GM12878 (cell line): ENCODE results near the gene SSRP1. TPM values are rescaled to one million over a fixed set of nuclear protein-coding genes. Genes with fewer than 3 reads are reported as not detected.

ENCODE experiments used
- ATAC-seq: fragments of 200-7000 bp; cut with Tn5 transposase; 3 replicates; pipeline ENCODE4 v1.9.1; 2020; ENCODE audit warnings: mild to moderate bottlenecking, moderate library complexity
- BruUV-seq: library from RNA; stranded (reverse); fragments of 400-500 nt; replicated peaks from 2 replicates; lab custom pipeline; 2021; lab: Mats Ljungman, UMichigan
- CTCF ChIA-PET: fragments of 300-600 bp; sonication (Branson Sonifier 250); formaldehyde crosslinking; extraction: SDS; loops from one replicate; lab custom pipeline; 2021; ENCODE audit warnings: inconsistent platforms; lab: Yijun Ruan, JAX
- POLR2A ChIA-PET: fragments of 350-600 bp; formaldehyde crosslinking; extraction: SDS; loops from one replicate; lab custom pipeline; 2021; ENCODE audit warnings: inconsistent platforms; lab: Charles Lee
- RAD21 ChIA-PET: fragments of 300-600 bp; sonication (Branson Sonifier 250); formaldehyde crosslinking; loops from one replicate; lab custom pipeline; 2023; ENCODE audit warnings: antibody characterized with exemption; ENCODE audit not compliant: unreplicated experiment; lab: Charles Lee
- SMC1A ChIA-PET: fragments of 300-600 bp; sonication (Branson Sonifier 250); formaldehyde crosslinking; loops from one replicate; lab custom pipeline; 2023; ENCODE audit not compliant: unreplicated experiment, uncharacterized antibody; lab: Charles Lee
- DNase-seq: peaks from one replicate; pipeline ENCODE4 v3.0.0-alpha.2; 2011; ENCODE audit warnings: low read depth, low spot score
- FAIRE-seq: peaks from 3 replicates; lab custom pipeline; 2011; peaks lifted over from hg19 to GRCh38; lab: Jason Lieb, UNC
- H2AFZ ChIP-seq: 2 replicates; pipeline ENCODE4 v1.6.0; 2011; ENCODE audit warnings: low read depth, low read length, control low read depth; ENCODE audit not compliant: control insufficient read depth
- H3K27ac ChIP-seq: 2 replicates; pipeline ENCODE4 v1.5.1; 2011; ENCODE audit warnings: control low read depth; ENCODE audit not compliant: control insufficient read depth, insufficient read depth
- H3K27me3 ChIP-seq, 2 experiments: replicated peaks in 1 of 2; 2 replicates each; pipeline versions ENCODE4 v1.6.0 to v1.6.1; 2011; ENCODE audit warnings: low read length in 1 of 2; ENCODE audit not compliant: control insufficient read depth in 2 of 2, insufficient read depth in 2 of 2
- H3K36me3 ChIP-seq, 2 experiments: 2 replicates each; pipeline ENCODE4 v1.5.1; 2011; ENCODE audit warnings: low read length in 1 of 2; ENCODE audit not compliant: control insufficient read depth in 2 of 2, insufficient read depth in 2 of 2
- H3K4me1 ChIP-seq: 2 replicates; pipeline ENCODE4 v1.6.1; 2011; ENCODE audit warnings: mild to moderate bottlenecking, low read length, moderate library complexity, mixed read lengths; ENCODE audit not compliant: control insufficient read depth, insufficient read depth
- H3K4me2 ChIP-seq: 2 replicates; pipeline ENCODE4 v1.6.0; 2011; ENCODE audit warnings: control low read depth; ENCODE audit not compliant: control insufficient read depth, insufficient read depth
- H3K4me3 ChIP-seq: fragments of 200-600 bp; sonication (generic); 2 replicates; pipeline ENCODE4 v1.5.1; 2016
- H3K79me2 ChIP-seq: 2 replicates; pipeline ENCODE4 v1.6.0; 2011; ENCODE audit warnings: low read length; ENCODE audit not compliant: control insufficient read depth, insufficient read depth
- H3K9ac ChIP-seq: 2 replicates; pipeline ENCODE4 v1.8.0; 2011; ENCODE audit warnings: low read length, control low read depth, mixed read lengths; ENCODE audit not compliant: control insufficient read depth, insufficient read depth
- H3K9me3 ChIP-seq: replicated peaks from 3 replicates; pipeline ENCODE4 v1.5.1; 2011; ENCODE audit warnings: mild to moderate bottlenecking, low read length; ENCODE audit not compliant: control insufficient read depth, insufficient read depth
- H4K20me1 ChIP-seq: 2 replicates; pipeline ENCODE4 v1.6.0; 2011; ENCODE audit not compliant: control insufficient read depth, insufficient read depth
- BRCA1 ChIP-seq: IDR thresholded peaks from 2 replicates; pipeline ENCODE4 v1.6.1; 2011; ENCODE audit warnings: low read depth, low read length, improper control_type of control experiment
- CHD4 ChIP-seq: fragments of 200-600 bp; sonication (generic); IDR thresholded peaks from 2 replicates; pipeline ENCODE4 v1.6.1; 2016; ENCODE audit warnings: mild to moderate bottlenecking
- DPF2 ChIP-seq: fragments of 450-650 bp; IDR thresholded peaks from 2 replicates; pipeline ENCODE4 v1.6.1; 2017; ENCODE audit warnings: mild to moderate bottlenecking
- FOXK2 ChIP-seq: fragments of 450-650 bp; IDR thresholded peaks from 2 replicates; pipeline ENCODE4 v1.6.1; 2017; ENCODE audit warnings: mild to moderate bottlenecking, moderate library complexity
- HSF1 ChIP-seq: fragments of 150-350 bp; IDR thresholded peaks from 2 replicates; pipeline ENCODE4 v1.6.1; 2014; ENCODE audit warnings: mild to moderate bottlenecking, low read depth, low read length
- IRF5 ChIP-seq: fragments of 450-650 bp; IDR thresholded peaks from 2 replicates; pipeline ENCODE4 v1.6.1; 2017; ENCODE audit warnings: borderline replicate concordance
- JUND ChIP-seq: IDR thresholded peaks from 2 replicates; pipeline ENCODE4 v1.6.1; 2012; ENCODE audit warnings: low read depth, mild to moderate bottlenecking, low read length, improper control_type of control experiment, moderate library complexity
- MTA3 ChIP-seq: IDR thresholded peaks from 2 replicates; pipeline ENCODE4 v1.6.1; 2012; ENCODE audit warnings: low read length, inconsistent platforms, borderline replicate concordance
- MXI1 ChIP-seq: fragments of 150-350 bp; IDR thresholded peaks from 2 replicates; pipeline ENCODE4 v1.6.1; 2011; ENCODE audit warnings: low read depth, mild to moderate bottlenecking, inconsistent platforms, low read length, improper control_type of control experiment
- PAX5 ChIP-seq: IDR thresholded peaks from 2 replicates; pipeline ENCODE4 v1.6.1; 2011; ENCODE audit warnings: low read depth, low read length, borderline replicate concordance
- PAX8 ChIP-seq: fragments of 450-650 bp; IDR thresholded peaks from 2 replicates; pipeline ENCODE4 v1.6.1; 2017; ENCODE audit warnings: mild to moderate bottlenecking, moderate library complexity
- POLR2AphosphoS5 ChIP-seq: IDR thresholded peaks from 2 replicates; pipeline ENCODE4 v1.6.1; 2011; ENCODE audit warnings: mild to moderate bottlenecking, low read length, inconsistent platforms
- RB1 ChIP-seq: fragments of 450-650 bp; formaldehyde crosslinking; IDR thresholded peaks from 2 replicates; pipeline ENCODE4 v1.6.1; 2017; ENCODE audit warnings: mild to moderate bottlenecking, borderline replicate concordance
- SKIL ChIP-seq: fragments of 450-650 bp; IDR thresholded peaks from 2 replicates; pipeline ENCODE4 v1.6.1; 2017; ENCODE audit warnings: mild to moderate bottlenecking, low read depth, inconsistent platforms; ENCODE audit not compliant: poor library complexity, severe bottlenecking
- TARDBP ChIP-seq: IDR thresholded peaks from 2 replicates; pipeline ENCODE4 v1.6.1; 2016; ENCODE audit warnings: borderline replicate concordance
- ZBED1 ChIP-seq: IDR thresholded peaks from 2 replicates; pipeline ENCODE4 v1.6.1; 2016; ENCODE audit warnings: borderline replicate concordance
- ZBTB4 ChIP-seq: fragments of 450-650 bp; formaldehyde crosslinking; IDR thresholded peaks from 2 replicates; pipeline ENCODE4 v1.4.0; 2022; ENCODE audit warnings: mild to moderate bottlenecking, moderate library complexity
- WGBS: methylation state at CpG from one replicate; pipeline ENCODE4 v1.1.6; 2016; ENCODE audit warnings: low lambda C conversion rate; ENCODE audit not compliant: insufficient replicate concordance, insufficient coverage; ENCODE audit errors: missing lambda C conversion rate; 5-methylcytosine and 5-hydroxymethylcytosine counted together
- in situ Hi-C: fragments of 300-500 bp; cut with MboI; formaldehyde crosslinking; loops from 9 replicates; pipeline ENCODE4 v1.14.3; 2018; ENCODE audit warnings: mixed read lengths
- intact Hi-C: fragments of 100-400 bp; cut with micrococcal nuclease; formaldehyde crosslinking; loops from one replicate; pipeline ENCODE4 v1.14.2; 2022; ENCODE audit not compliant: unreplicated experiment
- polyA plus RNA-seq, 11 experiments: library from polyadenylated mRNA; depleted of rRNA in 4 of 11; unstranded in 6 of 11; stranded (reverse) in 5 of 11; fragments of >200 nt; fragmentation: Nextera tagmentation in 4 of 11; fragmentation: Illumina TruSeq in 1 of 11; extraction: Ambion mirVana in 4 of 11; extraction: Trizol in 1 of 11; gene quantifications; 1 replicate in 1 of 11; 2 replicates in 10 of 11; pipeline versions ENCODE4 v1.2.1 to v1.2.3, GENCODE V29; 2011 to 2016; ENCODE audit warnings: inconsistent platforms in 2 of 11, missing spikeins in 2 of 11, low read depth in 1 of 11
- total RNA-seq, 4 experiments: library from RNA; depleted of rRNA in 3 of 4; stranded (reverse); fragments of >200 nt in 3 of 4; fragmentation: Illumina TruSeq in 1 of 4; extraction: Trizol in 1 of 4; gene quantifications; 2 replicates each; pipeline versions ENCODE4 v1.2.1 to v1.2.3, GENCODE V29; 2013 to 2021

SSRP1 gene
- total and polyA plus RNA-seq, 10 of the 15 experiments (the other 5 are each of a cell fraction or from before 2014, with no cell fraction given): 73.6 to 279 (median 138) TPM

- TF ChIP-seq POLR2AphosphoS5: no peak
- no peak for TF ChIP-seq IRF5
- TF ChIP-seq MXI1: no peak
- TF ChIP-seq JUND: no peak
- TF ChIP-seq MTA3: no peak
Observed at GRCh38 chr11:57330029-57330428, 5.7 kb downstream of the SSRP1 start (continued).

- Histone ChIP-seq H3K27ac (no peak overlapping the region), H3K4me3 (no peak overlapping the region), H3K4me1 (peaks cover 22% of the 10 kb centered on the region), H3K27me3 (no peaks in the 10 kb centered on the region), H3K9ac (no peak overlapping the region), H4K20me1 (no peaks in the 10 kb centered on the region), H3K79me2 (no peaks in the 10 kb centered on the region), H3K9me3 (no peaks in the 10 kb centered on the region), H3K36me3 (peaks cover 24 to 34% of the 10 kb centered on the region in 2 experiments), H2AFZ (no peak overlapping the region), H3K4me2 (no peak overlapping the region)
- SMC1A ChIA-PET: no interaction called here
- no peak for DNase-seq
- CTCF ChIA-PET: no interaction called here
- 98% methylated on average over 5 of the region's 5 CpGs for WGBS
- ATAC-seq: no peak
- no peak for TF ChIP-seq BRCA1
- TF ChIP-seq HSF1: no peak
- TF ChIP-seq ZBTB4 (CRISPR knock-in tag): no peak
- TF ChIP-seq FOXK2: no peak
- TF ChIP-seq RB1: no peak
- no peak for TF ChIP-seq TARDBP
- no peak for TF ChIP-seq CHD4
- no peak for TF ChIP-seq PAX8
- TF ChIP-seq PAX5: no peak
- no peak for TF ChIP-seq SKIL
- TF ChIP-seq ZBED1: no peak
- TF ChIP-seq DPF2: no peak
- FAIRE-seq: no peak
- in situ Hi-C loops (loop anchor here (25.0 kb wide), 2 partner anchors 1185 to 1260 kb away; partner anchors contain the start of genes LPXN, OR5B21 and ZFP91), intact Hi-C loops (no loop called here)
- BruUV-seq: no TSS peak
- POLR2A ChIA-PET: interaction anchor here (0.6 kb wide), 1 partner anchor 130 kb away, joined by 5 read pairs; no protein-coding TSS in a partner anchor
- RAD21 ChIA-PET: no interaction called here
Observed at GRCh38 chr11:57327721-57328120, 8.0 kb downstream of the SSRP1 start.
